CMK (cell line): ENCODE measurements around the gene LCN15.
"Not testable (repeated sequence)": the region's sequence is repeated elsewhere in the genome, so short reads cannot be mapped to it uniquely, and the experiment has no call there.

Source experiments
- DNase-seq: peaks from one replicate; pipeline ENCODE4 v3.0.0-alpha.2; 2010; ENCODE audit warnings: low read depth

LCN15 gene, protein sequence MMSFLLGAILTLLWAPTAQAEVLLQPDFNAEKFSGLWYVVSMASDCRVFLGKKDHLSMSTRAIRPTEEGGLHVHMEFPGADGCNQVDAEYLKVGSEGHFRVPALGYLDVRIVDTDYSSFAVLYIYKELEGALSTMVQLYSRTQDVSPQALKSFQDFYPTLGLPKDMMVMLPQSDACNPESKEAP

DNA sequence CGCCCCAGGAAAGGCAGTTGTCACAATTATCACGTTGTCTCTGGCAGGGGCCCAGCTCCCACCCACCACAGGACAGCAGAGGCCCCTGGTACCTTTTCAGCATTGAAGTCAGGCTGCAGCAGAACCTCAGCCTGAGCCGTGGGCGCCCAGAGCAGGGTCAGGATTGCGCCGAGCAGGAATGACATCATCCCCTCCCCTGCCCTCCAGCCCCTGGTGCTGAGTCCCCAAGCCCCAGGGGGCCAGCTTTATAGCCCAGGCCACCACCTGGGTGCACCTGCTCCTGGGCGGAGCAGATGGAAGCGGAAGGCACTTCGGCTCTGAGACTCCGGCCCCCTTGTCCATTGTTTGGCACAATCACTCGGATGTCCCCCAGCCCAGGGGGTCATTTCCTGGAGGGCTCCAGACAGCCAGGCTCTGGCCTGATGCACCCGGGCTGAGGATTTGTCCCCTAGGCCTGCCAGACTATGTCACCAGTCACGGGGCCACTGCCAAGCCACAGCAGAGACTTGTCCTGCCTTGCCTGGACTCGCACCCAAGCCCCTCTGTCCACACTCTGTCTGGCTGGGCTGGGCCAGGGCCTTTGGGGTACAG is at the start of gene LCN15:
Gene LCN15 (minus strand): TSS at position 218 of the 591 bp plus-strand sequence. CDS start 30 bp downstream, at position 188.
- DNase-seq: no peak

- no peak for DNase-seq
Measured at GRCh38 chr9:136808806-136809158, 44.5 kb upstream of the LCN15 start.

- no peak for DNase-seq
Measured at GRCh38 chr9:136808075-136808805, 43.9 kb upstream of the LCN15 start.

GRCh38 chr9:136807281-136808074 is 43.2 kb upstream of the LCN15 start, which contains the start of gene RABL6:
Gene RABL6, plus strand, starts transcription at chr9:136807948. Its CDS starts 249 bp downstream, at chr9:136808197.
- no peak for DNase-seq

- DNase-seq: no peak
Measured at GRCh38 chr9:136806631-136807201, 42.4 kb upstream of the LCN15 start.

DNA sequence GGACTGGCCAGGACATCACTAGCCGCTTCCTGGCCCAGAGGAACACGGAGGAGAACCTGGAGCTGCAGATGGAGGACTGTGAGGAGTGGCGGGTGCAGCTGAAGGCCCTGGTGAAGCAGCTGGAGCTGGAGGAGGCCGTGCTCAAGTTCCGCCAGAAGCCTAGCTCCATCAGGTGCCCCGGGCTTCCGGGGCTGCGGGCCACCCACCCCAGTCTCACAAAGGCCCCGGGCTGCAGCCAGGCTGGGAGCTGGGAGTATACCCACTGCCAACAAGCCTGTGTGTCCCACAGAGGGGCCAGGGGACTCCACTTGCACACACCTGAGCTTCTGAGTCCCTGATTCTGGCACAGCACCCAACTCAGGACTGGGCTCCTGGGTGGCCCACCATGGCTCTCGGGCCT is 41.7 kb upstream of the LCN15 start:
- DNase-seq: no peak

GRCh38 chr9:136805207-136805740 is 41.0 kb upstream of the LCN15 start:
- no peak for DNase-seq

- no peak for DNase-seq
Measured at GRCh38 chr9:136804509-136805206, 40.3 kb upstream of the LCN15 start.

DNA sequence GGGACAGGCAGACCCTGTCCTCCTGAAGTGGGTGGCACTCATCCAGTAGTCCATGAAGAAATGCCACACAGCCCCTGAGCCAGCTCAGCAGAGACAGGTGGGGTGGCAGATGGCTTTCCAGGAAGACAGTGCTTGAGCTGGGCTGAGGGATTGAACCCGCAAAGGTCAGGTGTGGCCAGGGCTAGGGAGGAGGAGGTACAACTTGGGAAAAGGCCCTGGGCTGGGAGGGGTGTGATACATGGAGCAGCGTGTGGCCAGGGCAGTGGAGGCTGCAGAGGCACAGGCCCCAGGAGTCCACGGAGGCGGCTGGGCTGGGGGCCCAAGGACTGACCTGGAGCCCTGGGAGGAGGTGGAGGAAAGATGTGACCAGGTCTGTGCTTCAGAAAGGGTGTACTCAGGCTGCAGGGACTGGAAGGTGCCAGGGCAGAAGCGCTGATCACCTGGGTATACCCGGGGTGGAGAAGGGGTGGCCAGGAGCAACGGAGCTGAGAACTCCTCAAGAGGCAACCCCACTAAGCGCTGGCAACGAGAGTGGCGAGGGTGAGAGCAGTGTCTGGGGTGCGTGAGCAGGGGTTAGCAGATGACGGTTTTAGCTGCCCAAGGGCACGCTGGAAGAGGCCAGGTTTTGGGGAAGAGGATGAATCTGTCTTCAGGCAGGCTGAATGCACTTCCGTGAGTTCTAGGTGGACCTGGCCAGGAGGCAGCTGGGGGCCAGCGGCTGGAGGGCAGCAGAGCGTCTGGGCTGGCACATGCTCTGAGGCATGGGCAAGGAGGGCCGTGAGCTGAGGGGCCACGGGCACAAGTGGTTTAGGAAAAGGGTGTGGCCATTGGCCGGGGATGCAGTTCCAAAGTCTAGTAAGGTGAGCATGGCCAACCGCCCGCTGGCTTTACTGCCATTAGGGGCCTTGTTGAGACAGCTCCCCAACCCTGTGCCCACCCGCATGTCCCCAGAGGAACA is 39.5 kb upstream of the LCN15 start:
- DNase-seq: no peak

GRCh38 chr9:136803009-136803550 is 38.8 kb upstream of the LCN15 start:
- not testable (repeated sequence) for DNase-seq

DNA sequence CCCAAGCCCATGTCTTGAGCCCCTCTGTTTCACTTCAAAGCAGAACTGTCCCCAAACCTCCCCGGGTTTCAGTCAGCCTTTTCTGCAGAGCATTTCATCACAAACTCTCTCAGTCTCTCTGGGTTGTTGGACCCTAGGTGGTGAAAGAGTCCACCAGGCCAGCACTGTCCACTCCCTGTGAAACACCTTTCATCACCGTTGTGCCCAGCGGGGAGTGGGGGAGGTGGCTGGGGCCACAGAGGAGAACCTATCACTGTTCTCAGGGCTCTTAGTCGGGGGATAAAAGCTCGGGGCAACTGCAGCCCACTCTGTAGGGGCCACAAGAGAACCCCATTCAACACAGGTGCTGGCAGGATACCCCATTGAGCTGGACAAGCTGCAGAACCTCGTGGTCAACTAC is 38.0 kb upstream of the LCN15 start:
- no peak for DNase-seq

DNA sequence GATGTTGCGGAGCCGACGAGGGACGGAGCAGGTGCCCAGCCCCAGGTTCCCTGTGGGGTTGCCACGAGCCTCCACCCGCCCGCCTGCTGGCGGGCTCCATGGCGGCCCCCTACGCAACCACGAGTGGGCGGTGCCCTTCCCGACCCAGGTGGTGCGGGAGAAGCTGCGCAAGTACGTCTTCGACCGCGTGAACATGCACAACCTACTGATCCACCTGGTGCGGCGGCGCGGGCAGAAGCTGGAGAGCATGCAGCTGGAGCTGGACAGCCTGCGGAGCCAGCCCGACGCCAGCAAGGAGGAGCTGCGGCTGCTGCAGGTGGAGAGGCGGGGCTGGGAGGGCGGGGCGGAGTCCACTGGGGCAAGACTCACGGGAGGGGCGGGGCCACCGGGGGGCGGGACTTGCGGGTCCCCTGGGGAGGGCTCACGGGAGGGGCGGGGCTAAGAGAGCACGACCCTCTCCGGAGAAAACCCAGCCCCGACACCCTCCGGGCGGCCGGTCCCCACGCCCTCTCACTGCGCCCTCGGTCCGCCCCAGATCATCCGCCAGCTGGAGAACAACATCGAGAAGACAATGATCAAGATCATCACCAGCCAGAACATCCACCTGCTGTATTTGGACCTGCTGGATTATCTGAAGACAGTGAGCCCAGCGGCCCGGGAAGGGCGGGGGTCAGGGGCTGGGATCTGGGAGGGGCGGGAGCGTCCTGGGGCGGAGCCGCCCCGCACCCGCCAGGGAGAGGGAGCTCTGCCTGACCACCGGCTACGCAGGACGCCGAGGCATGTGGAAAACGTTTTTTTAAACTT is 35.7 kb upstream of the LCN15 start:
- DNase-seq: peak; percentile 82

DNA sequence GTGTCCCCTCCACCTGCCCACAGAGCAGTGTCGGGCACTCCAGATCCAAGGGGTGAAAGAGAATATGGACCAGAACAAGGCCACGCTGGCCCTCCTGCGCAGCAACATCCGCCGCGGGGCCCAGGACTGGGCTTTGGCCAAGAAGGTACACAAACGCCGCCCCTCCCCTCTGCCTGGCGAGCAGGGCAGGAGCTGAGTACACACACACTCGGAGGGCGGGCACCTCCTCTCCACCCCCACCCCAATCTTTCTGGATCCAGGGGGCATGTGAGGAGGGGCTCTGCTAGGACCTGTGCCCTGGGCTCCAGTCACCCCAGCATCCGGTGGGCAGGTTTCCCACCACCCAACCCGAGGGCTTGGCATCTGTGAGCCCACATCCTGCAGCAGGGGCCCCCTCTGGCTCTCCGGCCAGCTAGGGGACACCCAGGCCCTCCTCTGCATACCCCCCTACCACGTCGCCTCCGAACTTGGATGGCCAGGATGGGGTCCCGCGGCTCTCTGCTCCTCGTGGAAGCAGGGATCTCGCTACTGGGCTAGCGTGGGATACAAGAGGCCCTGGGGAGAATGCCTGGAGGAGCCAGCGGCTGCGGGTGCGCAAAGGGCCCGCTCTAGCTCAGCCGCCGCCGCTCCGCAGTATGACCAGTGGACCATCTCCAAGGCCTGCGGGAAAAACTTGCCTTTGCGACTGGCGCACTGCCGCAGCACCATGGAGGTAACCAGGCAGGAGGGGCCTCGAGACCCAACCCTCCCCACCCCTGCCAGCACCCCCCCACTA is 34.9 kb upstream of the LCN15 start:
- DNase-seq: no peak

GRCh38 chr9:136798708-136799078 is 34.4 kb upstream of the LCN15 start:
- no peak for DNase-seq

DNA sequence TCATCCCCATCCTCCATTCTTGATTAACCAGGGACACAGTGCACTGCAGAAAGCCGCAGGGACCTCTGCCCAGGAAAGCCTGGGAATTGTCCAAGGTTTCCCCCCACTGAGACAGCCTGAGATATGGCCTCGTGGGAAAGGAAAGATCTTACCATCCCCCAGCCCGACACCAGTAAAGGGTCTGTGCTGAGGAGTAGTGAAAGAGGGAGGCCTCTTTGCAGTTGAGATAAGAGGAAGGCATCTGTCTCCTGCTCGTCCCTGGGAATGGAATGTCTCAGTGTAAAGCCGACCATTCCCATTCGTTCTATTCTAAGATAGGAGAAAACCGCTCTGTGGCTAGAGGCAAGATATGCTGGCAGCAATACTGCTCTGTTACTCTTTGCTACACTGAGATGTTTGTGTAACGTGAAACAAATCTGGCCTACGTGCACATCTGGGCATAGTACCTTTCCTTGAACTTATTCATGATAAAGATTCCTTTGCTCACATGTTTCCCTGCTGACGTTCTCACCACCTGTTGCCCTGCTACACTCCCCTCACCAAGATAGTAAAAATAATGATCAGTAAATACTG is 32.5 kb upstream of the LCN15 start:
- not testable (repeated sequence) for DNase-seq

DNA sequence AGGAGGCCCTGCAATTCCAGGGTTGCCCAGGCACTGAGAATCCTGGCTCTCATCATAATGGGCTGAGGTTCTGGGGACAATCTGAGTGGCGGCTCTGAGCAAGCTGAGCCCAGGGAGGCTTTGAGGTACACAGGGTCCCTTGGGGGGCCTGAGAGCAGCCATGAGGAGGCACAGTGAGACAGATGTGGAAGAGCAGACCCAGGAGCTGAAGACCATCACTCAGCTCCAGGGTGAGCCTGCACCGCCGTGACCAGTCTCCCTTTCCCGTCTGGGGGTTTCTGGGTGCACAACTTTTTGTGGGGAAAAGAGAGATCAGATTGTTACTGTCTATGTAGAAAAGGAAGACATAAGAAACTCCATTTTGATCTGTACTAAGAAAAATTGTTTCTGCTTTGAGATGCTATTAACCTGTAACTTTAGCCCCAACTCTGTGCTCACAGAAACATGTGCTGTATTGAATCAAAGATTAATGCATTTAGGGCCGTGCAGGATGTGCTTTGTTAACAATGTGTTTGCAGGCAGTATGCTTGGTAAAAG is 32.0 kb upstream of the LCN15 start, which contains the start of gene CCDC183:
Gene CCDC183 (plus strand): TSS at position 101 of the 537 bp plus-strand sequence. CDS start 60 bp downstream, at position 161.
- DNase-seq: no peak

- DNase-seq: no peak
Measured at GRCh38 chr9:136795000-136795348, 30.7 kb upstream of the LCN15 start.
